Large intestine (tissue), 3 donors: Measurements from ENCODE around the gene MRM1. TPM values are rescaled to one million over a fixed set of nuclear protein-coding genes. Genes with fewer than 3 reads are reported as not detected.

ENCODE experiments used
- DNase-seq, 2 donors: peaks; one replicate each; pipeline versions ENCODE4 v3.0.0 to v3.0.0-alpha.2; 2013
- H3K27ac ChIP-seq: one replicate; pipeline ENCODE4 v1.5.1; 2013; ENCODE audit warnings: low read length
- H3K27me3 ChIP-seq: 2 replicates; pipeline ENCODE4 v1.6.1; 2013; ENCODE audit warnings: low read length; ENCODE audit not compliant: control insufficient read depth, insufficient read depth
- H3K36me3 ChIP-seq: 2 replicates; pipeline ENCODE4 v1.6.1; 2013; ENCODE audit warnings: low read length; ENCODE audit not compliant: control insufficient read depth, insufficient read depth
- H3K4me1 ChIP-seq: one replicate; pipeline ENCODE4 v1.6.1; 2013; ENCODE audit warnings: low read length; ENCODE audit not compliant: control insufficient read depth, insufficient read depth
- H3K4me3 ChIP-seq: one replicate; pipeline ENCODE4 v1.5.1; 2013; ENCODE audit warnings: low read length
- H3K9me3 ChIP-seq: one replicate; pipeline ENCODE4 v1.6.1; 2013; ENCODE audit warnings: mild to moderate bottlenecking, low read depth, low read length, moderate library complexity; ENCODE audit not compliant: control insufficient read depth
- WGBS: methylation state at CpG from one replicate; pipeline ENCODE4 v1.1.5; 2013; ENCODE audit warnings: low lambda C conversion rate; ENCODE audit not compliant: insufficient coverage; 5-methylcytosine and 5-hydroxymethylcytosine counted together
- polyA plus RNA-seq: library from polyadenylated mRNA; unstranded; fragments of 120-200 nt; gene quantifications from one replicate; pipeline ENCODE4 v1.2.1, GENCODE V29; 2013

Gene MRM1
- polyA plus RNA-seq, 1 donor: 6.9 TPM

- no peak overlapping the region for H3K4me3 ChIP-seq
- H3K4me1 ChIP-seq: no peaks in the 10 kb centered on the region
- no CpG with 5 or more reads among the region's 2 CpGs for WGBS
- no peaks in the 10 kb centered on the region for H3K9me3 ChIP-seq
- H3K27me3 ChIP-seq: peaks cover 16% of the 10 kb centered on the region
- no peaks in the 10 kb centered on the region for H3K36me3 ChIP-seq
- no peak overlapping the region for H3K27ac ChIP-seq
- DNase-seq: no peak
These were observed 27.2 kb downstream of the MRM1 start for GRCh38 chr17:36628576-36628975.

- Histone ChIP-seq H3K4me3 (no peak overlapping the region), H3K36me3 (no peaks in the 10 kb centered on the region), H3K27ac (no peak overlapping the region), H3K9me3 (no peaks in the 10 kb centered on the region), H3K27me3 (peaks cover 18% of the 10 kb centered on the region), H3K4me1 (no peaks in the 10 kb centered on the region)
- peak; percentile 55 to 57 for DNase-seq
- WGBS: no CpG with 5 or more reads among the region's 14 CpGs
These were observed 28.0 kb downstream of the MRM1 start for GRCh38 chr17:36629252-36629847.

GRCh38 chr17:36629970-36630502 lies 28.7 kb downstream of the MRM1 start:
- no peaks in the 10 kb centered on the region for H3K9me3 ChIP-seq
- no peak for DNase-seq
- no peaks in the 10 kb centered on the region for H3K36me3 ChIP-seq
- no peak overlapping the region for H3K4me3 ChIP-seq
- no peaks in the 10 kb centered on the region for H3K4me1 ChIP-seq
- peaks cover 18% of the 10 kb centered on the region for H3K27me3 ChIP-seq
- WGBS: no CpG with 5 or more reads among the region's 8 CpGs
- no peak overlapping the region for H3K27ac ChIP-seq

GRCh38 chr17:36631022-36631421 lies 29.6 kb downstream of the MRM1 start:
- no peak for DNase-seq
- H3K27me3 ChIP-seq: peaks cover 18% of the 10 kb centered on the region
- no peaks in the 10 kb centered on the region for H3K9me3 ChIP-seq
- no peaks in the 10 kb centered on the region for H3K36me3 ChIP-seq
- WGBS: no CpG with 5 or more reads among the region's 4 CpGs
- H3K4me1 ChIP-seq: no peaks in the 10 kb centered on the region
- H3K4me3 ChIP-seq: no peak overlapping the region
- H3K27ac ChIP-seq: no peak overlapping the region

- Histone ChIP-seq H3K9me3 (no peaks in the 10 kb centered on the region), H3K27me3 (peaks cover 26% of the 10 kb centered on the region)
These were observed 31.8 kb downstream of the MRM1 start for GRCh38 chr17:36632916-36633771.

GRCh38 chr17:36640346-36640745 lies 39.0 kb downstream of the MRM1 start:
- Histone ChIP-seq H3K4me1 (peaks cover 9% of the 10 kb centered on the region), H3K27me3 (peaks cover 75% of the 10 kb centered on the region), H3K27ac (no peak overlapping the region), H3K9me3 (peaks cover 5% of the 10 kb centered on the region), H3K36me3 (no peaks in the 10 kb centered on the region), H3K4me3 (no peak overlapping the region)
- DNase-seq: no peak
- WGBS: no CpG with 5 or more reads among the region's 2 CpGs

More at GRCh38 chr17:36632916-36633771, 31.8 kb downstream of the MRM1 start:
- no peak overlapping the region for H3K27ac ChIP-seq
- H3K36me3 ChIP-seq: no peaks in the 10 kb centered on the region
- no peaks in the 10 kb centered on the region for H3K4me1 ChIP-seq
- 34% methylated on average over 3 of the region's 18 CpGs for WGBS
- H3K4me3 ChIP-seq: no peak overlapping the region
- no peak for DNase-seq

- no CpG with 5 or more reads among the region's 10 CpGs for WGBS
- Histone ChIP-seq H3K4me1 (peaks cover 9% of the 10 kb centered on the region), H3K9me3 (peaks cover 5% of the 10 kb centered on the region), H3K27me3 (peaks cover 77% of the 10 kb centered on the region), H3K27ac (no peak overlapping the region), H3K4me3 (no peak overlapping the region), H3K36me3 (no peaks in the 10 kb centered on the region)
- no peak for DNase-seq
These were observed 39.5 kb downstream of the MRM1 start for GRCh38 chr17:36640836-36641235.

GRCh38 chr17:36641331-36641876 lies 40.0 kb downstream of the MRM1 start:
- Histone ChIP-seq H3K4me1 (peaks cover 9% of the 10 kb centered on the region), H3K27ac (no peak overlapping the region), H3K9me3 (peaks cover 5% of the 10 kb centered on the region), H3K4me3 (no peak overlapping the region), H3K27me3 (peaks cover 80% of the 10 kb centered on the region), H3K36me3 (no peaks in the 10 kb centered on the region)
- no CpG with 5 or more reads among the region's 43 CpGs for WGBS
- no peak for DNase-seq

GRCh38 chr17:36641877-36642845 lies 40.8 kb downstream of the MRM1 start:
- DNase-seq: peak in 1 of 2 donors; percentile 34
- H3K27me3 ChIP-seq: peaks cover 78% of the 10 kb centered on the region
- peak overlapping the region; percentile 26 for H3K4me3 ChIP-seq
- WGBS: no CpG with 5 or more reads among the region's 64 CpGs
- peaks cover 9% of the 10 kb centered on the region for H3K4me1 ChIP-seq
- H3K9me3 ChIP-seq: peaks cover 5% of the 10 kb centered on the region
- H3K36me3 ChIP-seq: no peaks in the 10 kb centered on the region
- H3K27ac ChIP-seq: no peak overlapping the region
